Adrenal gland (tissue), 12 donors: ENCODE results near the gene ALKBH6. TPM values are rescaled to one million over a fixed set of nuclear protein-coding genes. Genes with fewer than 3 reads are reported as not detected.
"Not testable (repeated sequence)": the region's sequence is repeated elsewhere in the genome, so short reads cannot be mapped to it uniquely, and the experiment has no call there.

ENCODE experiments used
- DNase-seq, 7 donors: peaks; one replicate each; pipeline ENCODE4 v3.0.0-alpha.2; 2019 to 2020
- H3K27ac ChIP-seq, 5 donors: fragments of 200-600 bp; sonication (generic) in 4 of 5; 1 replicate in 3 of 5; 2 replicates in 2 of 5; pipeline versions ENCODE4 v1.5.1 to v1.8.0; 2016 to 2020; ENCODE audit warnings: mild to moderate bottlenecking in 1 of 5
- H3K27me3 ChIP-seq: fragments of 200-600 bp; 2 replicates; pipeline ENCODE4 v1.8.0; 2021
- H3K36me3 ChIP-seq, 2 donors: fragments of 200-600 bp; replicated peaks in 1 of 2; 1 replicate in 1 of 2; 2 replicates in 1 of 2; pipeline versions ENCODE4 v1.5.1 to v1.8.0; 2018 to 2022
- H3K4me1 ChIP-seq, 2 donors: fragments of 200-600 bp; replicated peaks in 1 of 2; 1 replicate in 1 of 2; 2 replicates in 1 of 2; pipeline versions ENCODE4 v1.5.1 to v1.8.0; 2018 to 2021
- H3K4me3 ChIP-seq, 4 donors: fragments of 200-600 bp; sonication (generic) in 3 of 4; one replicate each; pipeline ENCODE4 v1.5.1; 2016 to 2018
- H3K9me3 ChIP-seq, 3 donors: fragments of 200-600 bp; sonication (generic) in 1 of 3; replicated peaks in 1 of 3; 1 replicate in 2 of 3; 2 replicates in 1 of 3; pipeline versions ENCODE4 v1.5.1 to v1.8.0; 2016 to 2021
- POLR2A ChIP-seq, 2 donors: fragments of 450-650 bp; IDR thresholded peaks; one replicate each; pipeline ENCODE4 v1.6.1; 2017; ENCODE audit warnings: antibody characterized with exemption in 2 of 2, mild to moderate bottlenecking in 2 of 2, moderate library complexity in 1 of 2
- WGBS, 4 donors: extraction: QIAGEN DNeasy Blood & Tissue Kit in 2 of 4; methylation state at CpG; one replicate each; pipeline versions ENCODE4 v1.1.5 to v1.1.7; 2013 to 2017; 5-methylcytosine and 5-hydroxymethylcytosine counted together
- intact Hi-C, 2 donors: fragments of 100-400 bp; cut with DNase I; formaldehyde crosslinking; loops; one replicate each; pipeline versions ENCODE4 v1.14.1 to v1.15.0; 2022 to 2023
- polyA plus RNA-seq, 3 donors: library from polyadenylated mRNA; stranded (reverse); fragments of 200-250 nt in 2 of 3; fragments of 350-450 nt in 1 of 3; fragmentation: Illumina TruSeq in 1 of 3; extraction: RNeasy Lipid Tissue Mini Kit (QIAGEN cat#74804) in 1 of 3; gene quantifications; one replicate each; pipeline ENCODE4 v1.2.3, GENCODE V29; 2013 to 2014
- total RNA-seq, 9 donors: library from RNA; depleted of rRNA in 4 of 9; stranded (reverse); fragments of >200 nt in 4 of 9; fragments of 120-200 nt in 1 of 9; fragmentation: NEBNext Ultra II Directional in 1 of 9; extraction: Animal tissue kit (Norgen Biotek cat#: 25700) in 1 of 9; gene quantifications; one replicate each; pipeline versions ENCODE4 v1.1.0 to v1.2.4, GENCODE V29; 2013 to 2023
- TF ChIP-seq, protein P1 (sequence below), 6 experiments: fragments of 450-650 bp in 4 of 6; fragments of 200-600 bp in 2 of 6; sonication (generic) in 1 of 6; IDR thresholded peaks; 1 replicate in 5 of 6; 2 replicates in 1 of 6; pipeline versions ENCODE4 v1.5.1 to v1.8.0; 2016 to 2021; ENCODE audit warnings: antibody characterized with exemption in 6 of 6, mild to moderate bottlenecking in 2 of 6, moderate library complexity in 1 of 6
- donor health status: healthy with polysubstance abuse.
- donor health status: Bipolar disorder and iron deficiency.
- donor health status: DM: yes; HTN: yes; CAD: no.
- donor health status: DM: no; HTN: no; CAD: no.
- donor health status: DM: no; HTN: no; CAD: no.
- donor health status: DM: yes; HTN: yes; CAD: no.

The ALKBH6 gene
- total and polyA plus RNA-seq, 12 donors, result 16.8 to 39.8 (median 23.9) TPM

- Histone ChIP-seq H3K27me3 (peaks cover 16% of the 10 kb centered on the region), H3K9me3 (no peaks in the 10 kb centered on the region), H3K27ac (no peak overlapping the region), H3K4me1 (peaks cover 0 to 4% of the 10 kb centered on the region in 2 donors), H3K36me3 (no peaks in the 10 kb centered on the region), H3K4me3 (peak overlapping the region in 1 of 4 donors; percentile 38)
- TF ChIP-seq, protein P1, sequence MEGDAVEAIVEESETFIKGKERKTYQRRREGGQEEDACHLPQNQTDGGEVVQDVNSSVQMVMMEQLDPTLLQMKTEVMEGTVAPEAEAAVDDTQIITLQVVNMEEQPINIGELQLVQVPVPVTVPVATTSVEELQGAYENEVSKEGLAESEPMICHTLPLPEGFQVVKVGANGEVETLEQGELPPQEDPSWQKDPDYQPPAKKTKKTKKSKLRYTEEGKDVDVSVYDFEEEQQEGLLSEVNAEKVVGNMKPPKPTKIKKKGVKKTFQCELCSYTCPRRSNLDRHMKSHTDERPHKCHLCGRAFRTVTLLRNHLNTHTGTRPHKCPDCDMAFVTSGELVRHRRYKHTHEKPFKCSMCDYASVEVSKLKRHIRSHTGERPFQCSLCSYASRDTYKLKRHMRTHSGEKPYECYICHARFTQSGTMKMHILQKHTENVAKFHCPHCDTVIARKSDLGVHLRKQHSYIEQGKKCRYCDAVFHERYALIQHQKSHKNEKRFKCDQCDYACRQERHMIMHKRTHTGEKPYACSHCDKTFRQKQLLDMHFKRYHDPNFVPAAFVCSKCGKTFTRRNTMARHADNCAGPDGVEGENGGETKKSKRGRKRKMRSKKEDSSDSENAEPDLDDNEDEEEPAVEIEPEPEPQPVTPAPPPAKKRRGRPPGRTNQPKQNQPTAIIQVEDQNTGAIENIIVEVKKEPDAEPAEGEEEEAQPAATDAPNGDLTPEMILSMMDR (IDR thresholded peaks at IDR 0.05), result no peak
- TF ChIP-seq POLR2A (IDR thresholded peaks at IDR 0.05), result no peak
- WGBS, 4 donors, result 9 to 17% (median 11%) methylated on average over 34 to 54 of the region's 54 CpGs
- intact Hi-C loops, result no loop called here
- peak in 3 of 7 donors; percentile 19 to 32 (median 30) for DNase-seq
These were observed 27.1 kb downstream of the ALKBH6 start for GRCh38 chr19:35986664-35987570.

GRCh38 chr19:35986111-35986510, 27.9 kb downstream of the ALKBH6 start:
- Histone ChIP-seq H3K27ac (no peak overlapping the region), H3K4me1 (peaks cover 0 to 4% of the 10 kb centered on the region in 2 donors), H3K4me3 (no peak overlapping the region), H3K27me3 (peaks cover 16% of the 10 kb centered on the region), H3K36me3 (no peaks in the 10 kb centered on the region), H3K9me3 (no peaks in the 10 kb centered on the region)
- 83 to 92% (median 87%) methylated on average over 2 to 5 of the region's 5 CpGs for WGBS, 4 donors
- no peak for TF ChIP-seq POLR2A (IDR thresholded peaks at IDR 0.05)
- TF ChIP-seq, protein P1 (IDR thresholded peaks at IDR 0.05), result no peak
- no peak for DNase-seq
- intact Hi-C loops, result no loop called here

GRCh38 chr19:35983177-35983576, 30.8 kb downstream of the ALKBH6 start:
- Histone ChIP-seq H3K27me3 (peaks cover 16% of the 10 kb centered on the region), H3K36me3 (no peaks in the 10 kb centered on the region), H3K27ac (no peak overlapping the region), H3K4me1 (peaks cover 0 to 4% of the 10 kb centered on the region in 2 donors), H3K9me3 (no peaks in the 10 kb centered on the region), H3K4me3 (no peak overlapping the region)
- DNase-seq, result no peak
- no peak for TF ChIP-seq POLR2A (IDR thresholded peaks at IDR 0.05)
- TF ChIP-seq, protein P1 (IDR thresholded peaks at IDR 0.05), result no peak
- 69 to 84% (median 72%) methylated on average over 8 of the region's 8 CpGs for WGBS, 4 donors
- intact Hi-C loops, result no loop called here

DNA sequence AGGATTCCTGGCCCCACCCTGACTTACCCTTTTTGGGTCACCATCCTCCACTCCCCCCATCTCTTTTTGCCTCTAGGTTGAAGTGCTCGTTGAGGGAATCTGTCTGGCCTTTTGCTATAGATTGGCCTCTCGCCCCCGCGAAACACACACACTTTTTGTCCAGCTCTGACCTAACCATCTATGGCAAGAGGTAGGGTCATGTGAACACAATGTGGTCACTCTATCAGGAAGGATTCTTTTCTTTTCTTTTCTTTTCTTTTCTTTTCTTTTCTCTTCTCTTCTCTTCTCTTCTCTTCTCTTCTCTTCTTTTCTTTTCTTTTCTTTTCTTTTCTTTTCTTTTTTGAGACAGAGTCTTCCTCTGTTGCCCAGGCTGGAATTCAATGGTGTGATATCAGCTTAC, 33.0 kb downstream of the ALKBH6 start:
- 70 to 84% (median 76%) methylated on average over 4 of the region's 4 CpGs for WGBS, 4 donors
- H3K4me3 ChIP-seq, H3K4me1 ChIP-seq, DNase-seq, H3K27ac ChIP-seq, intact Hi-C loops, H3K36me3 ChIP-seq, H3K27me3 ChIP-seq, H3K9me3 ChIP-seq: not testable (repeated sequence)
